GM21526 (cell line): ENCODE results near the gene ZNF197.
"Not testable (repeated sequence)": the region's sequence is repeated elsewhere in the genome, so short reads cannot be mapped to it uniquely, and the experiment has no call there.

Experiments
- ATAC-seq: cut with Tn5 transposase; IDR thresholded peaks from one replicate; pipeline ENCODE4 v1.9.1; 2021; ENCODE audit warnings: moderate library complexity; ENCODE audit not compliant: unreplicated experiment, low FRiP score

ZNF197 gene

DNA sequence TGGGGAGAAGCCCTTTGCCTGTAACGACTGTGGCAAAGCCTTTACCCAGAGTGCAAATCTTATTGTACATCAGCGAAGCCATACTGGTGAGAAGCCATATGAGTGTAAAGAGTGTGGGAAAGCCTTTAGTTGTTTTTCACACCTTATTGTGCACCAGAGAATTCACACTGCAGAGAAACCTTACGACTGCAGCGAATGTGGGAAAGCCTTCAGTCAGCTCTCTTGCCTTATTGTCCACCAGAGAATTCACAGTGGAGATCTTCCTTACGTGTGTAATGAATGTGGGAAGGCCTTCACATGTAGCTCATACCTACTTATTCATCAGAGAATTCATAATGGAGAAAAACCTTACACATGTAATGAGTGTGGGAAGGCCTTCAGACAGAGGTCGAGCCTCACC, 34.6 kb downstream of the ZNF197 start:
- no peak for ATAC-seq

DNA sequence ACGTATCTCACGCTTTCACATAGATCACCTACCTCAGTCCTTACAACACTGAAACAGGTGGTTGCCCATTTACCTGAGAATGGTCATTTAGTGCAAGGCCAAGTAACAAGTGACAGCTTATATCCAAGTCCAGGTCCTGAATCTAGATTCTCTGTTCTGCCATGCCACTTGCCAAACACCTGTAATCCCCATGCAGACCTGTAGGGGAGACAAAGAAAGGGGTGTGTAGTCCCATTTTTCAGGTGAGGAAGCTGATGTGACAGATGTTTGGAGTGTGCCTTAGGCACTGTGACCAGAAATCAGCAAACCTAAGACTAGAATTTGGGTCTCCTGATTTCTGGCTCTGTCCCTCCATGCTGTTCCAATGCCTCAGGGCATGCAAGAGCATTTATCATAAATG, 36.4 kb downstream of the ZNF197 start:
- ATAC-seq, result no peak

DNA sequence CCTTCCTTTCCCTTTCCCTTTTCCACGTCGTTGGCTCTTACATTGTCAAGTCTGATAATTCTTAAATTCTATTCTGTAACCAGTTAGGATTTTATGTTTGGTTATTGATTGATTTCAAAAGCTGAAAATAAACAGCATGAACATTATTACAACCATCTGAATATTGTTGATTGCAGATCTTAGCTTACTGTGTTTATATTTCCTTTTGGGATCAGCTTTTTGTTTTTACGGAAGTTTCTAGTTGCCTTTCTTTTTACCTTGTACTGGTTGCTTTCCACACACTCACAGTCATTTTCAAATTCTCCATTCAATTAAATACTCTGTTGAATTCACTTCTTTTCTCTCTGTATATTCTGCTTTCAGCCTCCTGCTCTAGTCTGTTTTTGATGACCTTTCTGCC, 40.3 kb downstream of the ZNF197 start:
- ATAC-seq, result no peak

DNA sequence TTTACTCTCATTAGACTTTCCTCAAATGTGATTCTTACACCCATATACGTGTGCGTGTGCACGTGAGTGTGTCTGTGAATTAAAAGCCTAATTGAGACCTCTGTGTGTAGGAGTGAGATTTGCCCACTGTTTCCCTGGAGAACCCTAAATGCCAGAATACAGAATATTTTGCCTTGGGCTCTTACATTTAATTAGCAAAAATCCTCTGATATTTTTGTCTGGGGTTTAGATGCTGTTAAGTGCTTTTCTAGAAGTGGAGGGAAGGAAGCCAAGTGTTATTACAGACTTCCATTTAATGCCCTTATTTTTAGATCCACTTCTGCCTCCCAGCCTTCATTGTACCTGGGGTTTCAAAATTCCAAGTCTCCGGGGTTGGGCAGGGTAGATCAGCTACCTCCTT, 41.5 kb downstream of the ZNF197 start:
- ATAC-seq, result no peak

DNA sequence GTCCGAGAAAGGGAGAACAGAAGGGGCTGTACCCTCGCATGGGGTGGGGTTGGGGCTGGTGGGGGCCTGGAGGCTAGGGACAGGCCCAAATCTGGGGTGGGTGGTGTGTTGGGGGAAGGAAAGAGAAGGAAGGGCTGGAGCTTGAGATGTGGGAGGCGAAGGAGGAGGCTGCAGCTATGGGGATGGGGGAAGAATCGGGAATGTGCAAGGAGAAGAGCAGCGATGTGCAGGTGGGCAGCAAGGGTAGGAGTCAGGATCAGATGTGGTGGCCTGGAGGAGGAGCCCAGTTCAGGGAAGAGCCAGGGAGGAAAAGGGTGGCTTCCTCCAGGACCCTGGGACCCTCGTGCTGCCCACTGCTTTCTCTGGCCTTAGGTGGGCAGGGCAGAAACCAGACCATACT, 44.9 kb downstream of the ZNF197 start:
- ATAC-seq, result no peak

DNA sequence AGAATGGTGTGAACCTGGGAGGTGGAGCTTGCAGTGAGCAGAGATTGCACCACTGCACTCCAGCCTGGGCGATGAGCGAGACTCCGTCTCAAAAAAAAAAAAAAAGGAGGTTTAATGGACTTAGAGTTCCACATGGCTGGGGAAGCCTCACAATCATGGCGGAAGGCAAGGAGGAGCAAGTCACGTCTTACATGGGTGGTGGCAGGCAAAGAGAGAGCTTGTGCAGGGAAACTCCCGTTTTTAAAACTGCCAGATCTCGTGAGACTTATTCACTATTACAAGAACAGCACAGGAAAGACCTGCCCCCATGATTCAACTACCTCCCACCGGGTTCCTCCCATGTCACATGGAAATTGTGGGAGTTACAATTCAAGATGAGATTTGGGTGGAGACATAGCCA, 48.6 kb downstream of the ZNF197 start:
- ATAC-seq, result not testable (repeated sequence)

DNA sequence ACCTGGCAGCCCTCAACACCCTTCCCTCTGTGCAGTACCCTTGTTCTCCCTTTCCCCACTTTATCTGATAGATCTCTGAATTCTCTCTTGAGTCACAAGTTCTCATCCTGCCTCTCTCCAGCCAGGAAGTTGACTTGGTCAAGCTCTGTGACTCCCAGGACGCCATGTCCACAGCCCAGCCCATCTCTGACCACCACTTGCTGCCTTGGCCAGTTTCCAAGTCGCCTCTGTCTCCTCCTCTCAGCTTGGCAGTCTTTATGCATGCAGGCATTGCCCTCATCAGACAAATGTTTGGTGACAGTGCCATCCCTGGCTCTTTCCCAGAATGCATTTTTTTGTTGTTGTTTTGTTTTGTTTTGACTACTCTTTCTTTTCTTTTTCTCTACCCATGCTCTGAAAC, 49.4 kb downstream of the ZNF197 start:
- no peak for ATAC-seq

DNA sequence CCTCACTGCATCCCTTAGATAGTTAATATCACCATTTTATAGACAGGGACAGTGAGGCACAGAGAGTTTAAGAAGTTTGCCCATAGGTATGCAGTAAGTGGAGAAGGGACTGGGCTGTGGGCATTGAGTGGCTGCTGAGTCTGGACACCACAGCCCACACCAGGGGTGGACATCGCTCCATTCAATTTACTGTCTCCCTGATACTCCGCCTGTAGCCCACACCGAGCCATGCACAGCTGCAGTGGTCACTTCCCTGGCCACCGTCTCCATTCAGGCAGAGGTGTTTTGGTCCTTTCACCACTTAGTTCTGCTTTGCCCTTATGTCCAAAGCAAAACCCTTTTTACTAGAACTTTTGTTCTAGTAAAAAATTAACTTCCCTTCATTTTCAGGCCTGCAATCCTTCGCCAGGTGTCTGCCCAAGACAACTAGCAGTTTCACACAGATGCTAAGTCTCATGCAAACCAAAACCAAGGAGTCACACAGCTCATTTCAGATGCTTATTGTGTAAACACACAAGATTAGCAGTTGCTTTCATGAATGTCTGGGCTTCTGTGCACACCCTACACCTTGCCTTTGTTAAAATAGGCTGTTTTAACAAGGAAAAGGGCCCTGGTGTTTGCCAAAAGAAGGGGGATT, 53.8 kb downstream of the ZNF197 start:
- no peak for ATAC-seq

DNA sequence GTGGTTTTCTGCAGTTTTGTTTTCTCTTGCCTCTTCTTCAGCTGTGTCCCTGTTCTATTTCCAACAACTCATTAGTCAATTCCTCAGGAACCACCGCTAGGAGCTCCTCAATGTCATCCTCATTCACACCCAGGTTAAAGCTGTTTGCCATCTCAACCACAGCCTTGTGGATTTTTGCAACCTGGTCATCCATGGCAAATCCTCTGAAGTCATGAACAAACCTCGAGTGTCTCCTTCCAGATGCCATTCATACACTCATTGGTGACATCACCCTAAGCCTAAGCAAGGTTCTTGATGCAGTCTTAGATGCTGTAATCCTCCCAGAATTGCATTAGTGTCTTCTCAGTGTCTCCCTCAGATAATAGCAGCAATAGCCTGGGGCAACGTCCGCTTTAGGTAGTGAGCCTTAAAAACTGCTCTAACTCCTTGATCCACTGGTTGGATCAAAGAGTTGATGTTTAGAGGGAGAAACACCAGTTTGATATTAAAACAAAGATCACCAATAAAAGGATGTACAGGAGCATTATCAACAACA, 56.2 kb downstream of the ZNF197 start:
- ATAC-seq, result no peak

DNA sequence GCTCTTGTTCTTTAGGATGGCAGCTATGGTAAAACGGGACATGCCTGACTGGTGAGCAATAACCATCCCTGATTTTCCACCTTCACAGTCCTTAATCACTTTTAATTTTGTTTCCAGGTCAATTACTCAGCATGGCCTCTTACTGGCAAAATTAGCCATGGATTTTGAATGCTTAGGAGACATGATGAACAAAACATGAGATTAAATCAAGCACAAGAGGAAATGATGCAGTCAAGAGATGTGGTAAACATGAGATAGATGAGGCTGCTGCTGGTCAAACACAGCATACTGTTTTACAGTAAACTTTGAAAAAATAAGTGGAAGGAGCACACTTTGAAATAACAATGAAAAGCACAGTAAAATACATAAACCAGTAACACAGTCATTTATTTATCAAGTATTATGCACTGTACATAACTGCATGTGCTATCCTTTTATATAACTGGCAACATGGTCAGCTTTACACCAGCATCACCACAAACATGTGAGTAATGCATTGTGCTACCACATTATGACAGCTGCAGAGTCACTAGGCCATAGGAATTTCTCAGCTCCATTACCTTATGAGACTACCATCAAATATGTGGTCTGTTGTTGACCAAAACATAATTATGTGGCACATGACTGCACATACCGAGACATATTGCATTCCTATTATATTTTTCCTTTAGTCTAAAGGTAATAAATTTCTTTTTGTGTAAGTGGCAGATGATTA, 57.5 kb downstream of the ZNF197 start:
- no peak for ATAC-seq

DNA sequence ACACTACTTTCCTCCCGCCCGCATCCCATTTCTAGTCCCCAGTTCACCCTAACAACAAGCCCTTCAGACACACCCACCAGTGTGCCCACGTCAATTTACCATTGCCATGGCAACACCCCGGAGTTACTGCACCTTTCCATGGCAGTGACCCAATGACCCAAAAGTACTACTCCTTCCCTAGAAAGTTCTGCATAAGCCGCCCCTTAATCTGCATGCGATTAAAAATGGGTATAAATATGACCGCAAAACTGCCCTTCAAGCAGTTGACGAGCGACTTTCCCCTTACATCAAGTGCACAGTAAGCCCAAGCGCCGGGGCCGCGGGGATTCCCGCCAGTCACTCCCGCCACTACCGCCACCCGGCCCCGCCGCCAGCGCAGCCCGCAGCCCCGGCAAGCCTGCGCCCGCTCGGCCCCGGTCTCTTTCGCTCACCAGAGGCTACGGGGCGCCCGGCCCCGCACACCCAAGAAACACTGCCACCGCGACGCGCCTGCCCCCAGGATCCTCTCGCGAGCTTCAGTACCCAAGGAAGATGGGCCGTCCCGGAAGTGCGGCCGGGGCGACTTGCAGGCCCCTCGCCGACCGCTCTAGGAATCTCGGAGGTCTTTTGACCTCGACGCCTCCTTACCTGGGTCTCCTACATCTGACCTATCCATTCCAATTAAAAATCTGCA, 60.4 kb downstream of the ZNF197 start:
- no peak for ATAC-seq

DNA sequence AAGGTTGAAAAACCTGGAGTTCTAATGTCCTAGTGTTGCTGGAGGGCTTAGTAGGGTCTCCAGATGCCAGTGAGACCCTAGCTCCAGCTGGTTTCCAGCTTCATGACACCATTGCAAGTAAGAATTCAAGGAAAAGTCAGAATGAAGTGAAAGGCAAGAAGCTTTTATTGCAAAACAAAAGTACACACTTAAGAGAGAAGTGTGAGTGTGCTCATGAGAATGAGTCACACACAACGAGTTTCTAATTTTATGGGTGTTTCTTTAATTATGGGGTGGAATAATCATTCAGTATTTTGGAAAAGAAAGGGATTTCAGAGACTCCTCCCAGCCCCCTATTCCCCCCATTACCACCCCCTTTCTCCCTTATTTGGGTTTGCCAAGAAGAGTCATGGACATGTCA, 63.1 kb downstream of the ZNF197 start:
- ATAC-seq, result no peak
